ENCODE measurements around the gene BRF1. TPM values are rescaled to one million over a fixed set of nuclear protein-coding genes. Genes with fewer than 3 reads are reported as not detected.

BRF1 gene
- total RNA-seq, 1 experiment from 2014 or later: 13.0 TPM

DNA sequence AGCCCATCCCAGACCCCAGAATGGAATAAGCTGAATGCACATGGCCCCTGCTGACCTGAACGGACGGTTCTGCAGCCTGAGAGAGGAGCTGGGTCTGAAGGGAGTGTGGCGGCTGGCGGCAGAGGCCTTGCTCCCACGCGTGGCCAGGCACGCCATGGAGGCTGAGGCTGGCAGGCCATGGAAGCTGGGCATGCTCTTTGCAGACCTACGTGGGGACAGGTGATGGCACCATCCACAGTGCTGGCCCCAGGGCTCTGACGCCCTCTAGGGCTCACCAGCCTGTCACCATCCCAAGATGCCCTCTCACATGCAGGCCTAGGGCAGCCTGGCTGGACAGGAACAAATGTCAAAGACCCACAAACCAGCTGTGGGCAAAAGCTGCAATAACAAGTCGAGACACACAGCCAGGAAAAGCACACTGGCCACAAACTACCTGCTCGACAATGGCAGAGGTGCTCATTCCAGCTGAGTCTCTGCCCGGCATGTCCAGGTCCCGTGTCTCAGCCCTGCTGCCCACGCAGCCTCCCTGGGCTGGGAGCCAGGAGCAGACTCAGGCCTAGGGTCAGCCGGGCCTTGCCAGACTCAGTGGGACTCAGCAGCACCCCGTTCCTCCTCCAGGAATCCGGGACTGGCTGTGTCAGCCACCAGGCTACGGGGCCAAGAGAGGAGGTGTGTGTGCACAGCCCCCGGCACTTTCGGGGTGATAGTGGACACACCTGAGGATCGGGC is 32.8 kb downstream of the BRF1 start:
- no peak for DNase-seq (ENCODE audit: low read depth)

- DNase-seq (ENCODE audit: low read depth): no peak
Measured at GRCh38 chr14:105261781-105262180, 39.0 kb downstream of the BRF1 start.

DNA sequence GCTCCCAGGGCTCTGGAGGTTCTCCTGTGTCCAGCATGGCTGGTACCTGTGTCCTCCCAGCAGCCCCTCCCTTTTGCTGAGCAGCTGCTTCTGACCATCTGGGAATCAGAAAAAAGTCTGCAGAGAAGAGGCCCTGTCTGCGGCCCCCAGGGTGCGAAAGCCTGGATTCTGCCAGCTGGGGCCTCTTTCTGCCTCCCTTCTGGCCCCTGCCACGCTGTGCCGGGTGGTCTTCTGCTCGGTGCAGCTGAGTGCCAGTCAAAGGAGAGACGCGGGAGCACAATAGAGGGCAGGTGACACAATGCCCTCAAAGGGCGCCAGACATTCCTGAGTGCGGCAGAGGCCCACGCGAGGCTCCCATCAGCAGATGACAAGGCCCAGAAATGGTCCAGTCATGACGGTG is 39.8 kb downstream of the BRF1 start:
- no peak for DNase-seq (ENCODE audit: low read depth)

GRCh38 chr14:105258846-105259245 is 42.0 kb downstream of the BRF1 start:
- no peak for DNase-seq (ENCODE audit: low read depth)

GRCh38 chr14:105257464-105257863 is 43.3 kb downstream of the BRF1 start:
- no peak for DNase-seq (ENCODE audit: low read depth)

GRCh38 chr14:105256292-105256960 is 44.4 kb downstream of the BRF1 start:
- DNase-seq (ENCODE audit: low read depth): no peak

- DNase-seq (ENCODE audit: low read depth): peak; percentile 69
Measured at GRCh38 chr14:105255021-105255507, 45.7 kb downstream of the BRF1 start.

DNA sequence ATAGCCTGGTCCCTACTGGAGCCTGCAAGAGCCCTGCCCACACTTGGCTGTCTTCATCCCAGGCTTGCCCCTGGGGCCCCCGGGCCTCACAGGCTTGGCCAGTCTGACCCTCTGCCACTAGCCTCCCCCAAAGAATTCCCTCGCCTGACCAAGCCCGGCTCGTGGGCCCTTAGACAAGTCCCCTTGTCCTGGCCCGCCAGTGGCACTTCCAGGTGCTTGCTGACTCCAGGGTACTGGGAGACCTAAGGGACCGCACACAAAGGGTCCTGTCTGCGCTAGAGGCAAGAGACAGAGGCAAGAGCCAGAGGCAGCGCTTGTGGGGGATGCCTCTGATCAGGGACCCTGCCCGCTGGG is 47.5 kb downstream of the BRF1 start:
- no peak for DNase-seq (ENCODE audit: low read depth)

- no peak for DNase-seq (ENCODE audit: low read depth)
Measured at GRCh38 chr14:105252552-105253328, 48.1 kb downstream of the BRF1 start.

DNA sequence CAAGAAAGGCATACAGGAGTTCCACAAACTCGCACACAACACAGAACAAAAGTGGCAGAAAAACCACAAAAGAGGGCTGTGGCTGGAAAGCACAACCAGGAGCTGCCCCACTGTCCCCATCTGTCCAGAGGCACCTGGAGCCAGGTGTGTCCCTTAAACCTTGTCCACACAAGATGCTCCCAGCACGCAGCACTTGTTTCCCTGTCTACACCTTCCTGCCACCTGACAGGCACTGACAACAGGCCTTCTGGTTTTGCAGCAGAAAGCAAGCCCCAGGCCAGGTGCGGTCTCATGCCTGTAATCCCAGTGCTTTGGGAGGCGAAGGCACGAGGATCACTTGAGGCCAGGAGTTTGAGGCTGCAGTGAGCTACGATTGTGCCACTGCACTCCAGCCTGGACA is 48.9 kb downstream of the BRF1 start:
- no peak for DNase-seq (ENCODE audit: low read depth)

GRCh38 chr14:105250986-105251385 is 49.8 kb downstream of the BRF1 start:
- no peak for DNase-seq (ENCODE audit: low read depth)

DNA sequence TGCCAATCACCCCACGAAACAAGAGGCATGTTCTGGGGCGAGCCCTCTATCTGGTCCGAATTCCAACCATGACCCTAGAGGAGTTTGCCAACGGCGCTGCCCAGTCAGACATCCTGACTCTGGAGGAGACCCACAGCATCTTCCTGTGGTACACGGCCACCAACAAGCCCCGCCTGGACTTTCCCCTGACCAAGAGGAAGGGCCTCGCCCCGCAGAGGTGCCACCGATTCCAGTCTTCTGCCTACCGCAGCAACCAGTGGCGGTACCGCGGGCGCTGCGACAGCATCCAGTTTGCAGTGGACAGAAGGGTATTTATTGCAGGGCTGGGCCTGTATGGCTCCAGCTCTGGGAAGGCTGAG is 50.8 kb downstream of the BRF1 start:
- no peak for DNase-seq (ENCODE audit: low read depth)

DNA sequence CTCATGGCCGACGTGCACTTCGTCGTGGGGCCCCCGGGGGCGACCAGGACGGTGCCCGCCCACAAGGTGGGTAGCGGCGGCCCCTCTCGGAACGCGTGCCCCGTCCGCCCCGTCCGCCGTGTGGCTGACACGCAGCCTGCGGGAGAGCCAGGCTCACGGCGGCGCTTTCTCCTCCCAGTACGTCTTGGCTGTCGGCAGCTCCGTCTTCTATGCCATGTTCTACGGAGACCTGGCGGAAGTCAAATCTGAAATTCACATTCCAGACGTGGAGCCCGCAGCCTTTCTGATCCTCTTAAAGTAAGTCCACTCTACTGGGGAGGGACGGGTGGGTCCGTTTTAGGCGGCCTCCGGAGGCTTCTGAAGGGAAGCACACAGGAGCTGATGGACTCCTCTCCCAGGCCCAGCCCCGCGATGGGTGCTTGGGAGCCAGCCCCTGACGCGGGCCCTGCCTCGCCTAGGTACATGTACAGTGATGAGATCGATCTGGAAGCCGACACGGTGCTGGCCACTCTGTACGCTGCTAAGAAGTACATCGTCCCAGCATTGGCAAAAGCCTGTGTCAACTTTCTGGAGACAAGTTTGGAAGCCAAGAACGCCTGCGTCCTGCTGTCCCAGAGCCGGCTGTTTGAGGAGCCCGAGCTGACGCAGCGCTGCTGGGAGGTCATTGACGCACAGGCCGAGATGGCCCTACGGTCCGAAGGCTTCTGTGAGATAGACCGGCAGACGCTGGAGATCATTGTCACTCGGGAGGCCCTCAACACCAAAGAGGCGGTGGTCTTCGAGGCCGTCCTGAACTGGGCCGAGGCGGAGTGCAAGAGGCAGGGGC is 51.4 kb downstream of the BRF1 start:
- DNase-seq (ENCODE audit: low read depth): no peak

GRCh38 chr14:105248368-105249181 is 52.2 kb downstream of the BRF1 start, which contains the start of gene BTBD6:
TSS of gene BTBD6 (plus strand) at chr14:105248533. CDS start at chr14:105248712, 179 bp downstream.
- peak; percentile 68 for DNase-seq (ENCODE audit: low read depth)

DNA sequence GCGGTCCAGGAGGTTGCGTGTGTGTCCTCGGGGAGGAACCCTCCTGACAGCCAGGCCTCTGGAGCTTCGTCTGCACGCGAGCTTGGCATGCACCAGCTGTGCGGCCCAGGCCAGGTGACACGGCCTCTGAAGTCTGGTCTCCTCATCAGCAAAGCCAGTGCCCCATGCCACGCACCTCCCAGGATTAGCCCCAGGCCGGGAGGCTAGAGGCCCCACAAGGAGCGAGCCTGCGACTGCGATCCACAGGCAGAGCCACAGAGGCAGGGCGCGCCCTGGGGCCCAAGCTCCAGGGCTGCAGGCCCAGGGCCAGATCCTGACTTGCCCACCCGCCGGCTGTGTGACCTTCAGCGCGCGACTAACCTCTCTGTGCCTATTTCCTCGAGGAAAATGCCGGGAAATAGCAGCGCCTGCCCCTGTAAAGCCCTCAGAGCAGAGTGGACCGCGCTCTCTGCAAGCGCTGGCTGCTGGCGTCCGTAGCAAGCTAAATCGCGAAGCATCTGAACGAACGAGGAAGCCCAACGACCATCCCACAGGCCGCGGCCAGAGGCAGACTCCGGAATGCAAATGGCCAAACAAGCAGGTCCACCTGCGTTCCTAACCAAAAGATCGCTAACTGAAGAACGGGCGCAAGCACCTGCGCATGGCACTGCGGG is 53.0 kb downstream of the BRF1 start:
- DNase-seq (ENCODE audit: low read depth): no peak

DNA sequence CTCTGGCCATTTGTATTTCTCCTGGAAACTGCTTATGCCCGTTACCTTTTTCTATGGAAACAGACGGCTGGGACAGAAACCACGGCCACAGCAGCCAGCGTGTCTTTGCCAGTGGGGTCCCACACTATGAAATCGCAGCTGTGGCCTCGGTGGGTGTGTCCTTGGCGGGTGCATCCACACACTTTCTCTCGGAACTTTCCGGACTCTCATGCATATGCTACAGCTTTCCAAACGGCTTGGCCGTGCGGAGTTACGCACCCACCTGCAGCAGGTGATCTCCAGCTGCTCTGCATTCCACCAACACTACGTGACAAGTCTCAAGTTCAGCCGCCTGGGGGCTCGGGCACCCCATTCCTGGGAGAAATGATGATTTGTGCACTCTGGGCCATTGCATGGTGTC is 53.8 kb downstream of the BRF1 start:
- no peak for DNase-seq (ENCODE audit: low read depth)

DNA sequence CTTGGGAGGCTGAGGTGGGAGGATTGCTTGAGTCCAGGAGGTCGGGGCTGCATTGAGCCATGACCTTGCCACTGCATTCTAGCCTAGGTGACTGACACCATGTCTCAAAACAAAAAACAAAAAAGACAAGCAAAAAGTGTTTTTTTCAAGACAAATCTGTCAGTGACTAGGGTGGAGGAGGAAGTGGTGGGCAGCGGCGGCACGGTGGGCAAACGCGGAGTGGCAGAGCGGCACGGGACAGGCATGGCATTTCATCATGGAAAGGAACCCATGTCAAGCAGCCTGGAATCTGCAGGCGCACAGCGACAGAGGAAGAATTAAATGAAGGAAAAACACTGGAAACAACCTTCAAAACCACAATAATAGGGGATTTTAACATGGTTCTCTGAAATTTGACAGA is 56.5 kb downstream of the BRF1 start:
- no peak for DNase-seq (ENCODE audit: low read depth)

DNA sequence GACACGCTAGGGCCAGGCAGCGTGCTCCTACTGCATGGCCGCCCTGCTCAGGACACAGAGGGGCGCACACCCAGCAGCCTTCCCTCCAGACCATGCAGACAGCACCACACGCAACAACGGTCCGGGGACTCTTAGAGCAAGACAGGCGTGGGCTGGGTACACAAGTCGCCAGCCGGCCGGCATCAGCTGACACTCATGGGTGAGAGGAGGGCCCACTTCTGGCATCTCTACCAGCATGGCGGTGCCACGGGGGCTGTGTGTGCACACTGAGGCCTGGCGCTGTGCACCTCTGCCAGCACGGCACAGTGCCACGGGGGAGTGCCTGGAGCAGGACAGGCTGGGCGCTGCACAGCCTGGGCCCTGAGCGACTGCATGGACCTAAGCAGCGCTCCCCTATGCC is 59.2 kb downstream of the BRF1 start:
- no peak for DNase-seq (ENCODE audit: low read depth)

GRCh38 chr14:105240811-105241576 is 59.8 kb downstream of the BRF1 start:
- DNase-seq (ENCODE audit: low read depth): no peak
